NCI-H2196 treated with DMSO at 0.1 percent for 48 hours (cell line): ENCODE results near the gene VGLL4.

ENCODE experiments used
- DNase-seq: peaks from one replicate; lab custom pipeline; 2025; ENCODE audit not compliant: unreplicated experiment; lab: John Stamatoyannopoulos, UW

Gene VGLL4

GRCh38 chr3:11653298-11654055, 9.8 kb upstream of the VGLL4 start:
- no peak for DNase-seq

DNA sequence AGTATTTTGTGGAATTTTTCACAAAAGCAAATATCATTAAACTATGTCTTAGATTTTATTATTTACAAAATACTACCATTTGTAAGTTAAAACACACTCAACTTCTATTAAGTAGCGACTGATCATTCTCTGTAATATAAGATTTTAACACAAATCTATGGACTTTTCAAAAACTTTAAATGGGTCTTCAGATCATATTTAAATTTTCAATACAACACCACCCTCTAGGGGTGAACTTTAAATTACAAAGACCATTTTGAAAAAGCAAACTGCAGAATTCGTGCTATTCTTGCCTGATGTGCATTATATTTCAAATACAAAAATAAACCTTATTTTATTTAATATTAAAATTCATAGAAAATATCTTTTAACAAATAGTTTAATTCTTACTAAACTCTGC, 8.2 kb upstream of the VGLL4 start:
- DNase-seq, result peak; percentile 3

GRCh38 chr3:11651477-11651876, 7.8 kb upstream of the VGLL4 start:
- DNase-seq, result no peak

DNA sequence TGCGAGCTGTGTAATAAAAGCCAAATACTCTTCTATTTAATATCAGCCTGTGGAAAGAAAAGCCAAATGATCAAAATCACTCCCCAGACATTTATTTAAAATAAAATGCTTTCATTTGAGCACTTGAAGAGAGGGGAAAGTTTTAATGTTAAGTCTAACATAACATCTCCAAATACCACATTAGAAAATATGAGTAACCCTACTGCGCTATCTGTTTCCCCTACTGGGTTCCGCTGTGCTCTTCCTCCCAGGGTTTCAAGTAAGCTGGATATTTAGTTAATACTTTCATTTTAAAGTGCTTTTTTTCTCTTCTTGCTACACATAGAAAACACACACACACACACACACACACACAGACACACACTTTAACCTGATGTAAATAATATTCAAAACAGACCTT, 6.7 kb upstream of the VGLL4 start:
- no peak for DNase-seq

- no peak for DNase-seq
Measured at GRCh38 chr3:11648735-11649134, 5.0 kb upstream of the VGLL4 start.

DNA sequence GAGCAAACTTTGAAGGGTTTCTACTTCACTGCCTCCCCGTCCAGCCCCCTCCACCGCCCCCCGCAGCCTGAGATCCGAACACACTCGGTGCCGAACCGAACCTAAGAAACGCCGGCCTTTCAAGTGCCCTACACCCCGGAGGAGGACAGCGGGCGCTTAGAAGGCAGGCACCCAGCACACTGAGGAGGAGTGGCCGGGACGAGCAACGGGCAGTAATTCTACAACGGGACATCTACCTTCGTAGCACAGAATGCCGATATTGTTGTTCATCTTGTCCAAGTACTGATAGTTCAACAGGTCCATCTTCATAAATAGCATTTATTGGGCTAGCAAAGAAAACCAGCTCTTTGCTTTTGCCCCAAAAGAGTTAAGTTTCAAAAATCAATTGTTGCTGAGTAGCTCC, 513 bp downstream of the VGLL4 start:
- no peak for DNase-seq

DNA sequence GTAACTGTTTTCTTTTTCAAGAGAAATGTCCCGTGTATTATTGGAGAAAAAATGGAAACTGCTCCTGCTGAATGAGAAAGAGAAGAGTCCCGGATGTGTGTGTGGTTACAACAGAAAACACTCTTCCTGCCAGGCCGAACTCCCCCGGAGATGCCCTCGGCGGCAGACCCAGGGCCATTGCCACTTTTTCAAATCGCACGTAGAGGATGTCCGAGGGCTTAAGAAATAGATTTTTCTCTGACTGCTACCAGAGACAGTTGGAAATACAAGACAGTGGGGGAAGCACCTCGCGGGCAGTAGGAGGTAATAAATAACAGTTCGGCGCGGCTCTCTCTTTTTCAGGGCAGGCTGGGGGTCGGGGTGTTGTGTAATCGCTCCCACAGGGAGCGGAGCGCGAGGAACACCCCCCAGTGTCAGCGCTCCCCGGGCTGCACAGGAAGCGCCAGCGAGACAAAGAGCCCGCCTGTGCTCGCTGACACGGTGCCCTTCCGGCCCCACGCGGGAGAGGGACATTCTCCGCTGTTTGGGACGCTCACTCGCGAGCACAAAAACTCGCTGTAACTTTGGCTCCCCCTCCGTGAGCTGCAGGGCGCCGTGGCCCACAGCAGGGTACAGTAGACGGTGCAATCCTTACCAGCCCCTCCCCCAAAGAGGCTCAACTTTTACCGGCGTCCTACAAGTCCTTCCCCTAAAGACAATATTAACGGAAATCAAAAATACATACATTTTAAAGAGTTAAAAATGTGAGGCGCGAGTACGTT, 1.1 kb downstream of the VGLL4 start:
- DNase-seq, result no peak

DNA sequence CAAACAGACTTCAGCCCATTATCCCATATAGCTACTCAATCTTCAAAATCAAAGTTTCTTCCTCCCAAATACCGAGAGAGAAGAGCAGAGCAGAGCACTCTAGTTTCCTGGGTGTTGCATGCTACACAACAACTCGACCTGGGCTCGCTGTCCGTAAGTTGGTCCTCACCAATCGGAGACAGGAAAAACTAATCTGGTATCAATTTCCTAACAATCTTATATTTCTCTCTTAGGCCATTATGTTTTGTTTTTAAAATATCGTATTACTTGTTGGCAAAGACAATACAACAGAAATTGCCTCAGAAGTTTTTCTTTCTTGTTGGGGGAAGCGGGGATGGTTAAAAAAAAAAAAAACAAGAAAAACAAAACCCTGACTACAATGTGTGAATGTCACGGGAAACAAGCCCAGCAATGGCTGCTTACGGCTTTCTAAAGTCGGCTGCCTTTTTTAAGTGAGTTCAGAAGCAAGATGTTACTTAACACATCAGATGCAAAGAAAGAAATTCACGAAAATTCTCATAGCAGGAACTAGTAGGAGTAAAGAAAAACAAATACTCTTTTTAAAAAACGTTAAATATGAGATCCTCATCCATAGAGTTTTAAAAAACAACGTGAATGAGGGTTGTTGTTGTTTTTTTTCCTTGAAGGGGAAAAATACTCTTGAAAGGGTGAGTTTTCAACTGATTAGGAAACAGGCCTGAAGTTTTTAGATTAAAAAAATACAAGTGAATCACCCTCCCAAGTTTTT, 1.9 kb downstream of the VGLL4 start:
- no peak for DNase-seq

DNA sequence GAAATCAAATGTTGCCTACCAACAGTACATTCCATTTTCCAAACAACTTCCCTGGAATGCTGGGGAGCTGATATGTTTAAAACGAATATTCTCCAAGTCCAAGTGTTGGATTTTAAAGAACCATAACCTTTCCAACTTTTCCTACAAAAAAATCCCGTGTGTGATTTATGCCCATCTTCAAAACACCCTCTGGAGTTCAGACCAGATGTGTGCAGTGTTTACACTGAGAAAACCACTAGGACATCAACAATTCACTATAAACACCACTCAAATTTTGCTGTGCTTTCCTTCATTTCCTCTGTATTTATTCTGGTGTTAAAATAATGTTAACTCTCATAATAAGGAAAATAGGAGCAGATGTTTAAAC, 2.4 kb downstream of the VGLL4 start:
- no peak for DNase-seq

GRCh38 chr3:11640009-11640673, 3.6 kb downstream of the VGLL4 start:
- DNase-seq, result no peak

DNA sequence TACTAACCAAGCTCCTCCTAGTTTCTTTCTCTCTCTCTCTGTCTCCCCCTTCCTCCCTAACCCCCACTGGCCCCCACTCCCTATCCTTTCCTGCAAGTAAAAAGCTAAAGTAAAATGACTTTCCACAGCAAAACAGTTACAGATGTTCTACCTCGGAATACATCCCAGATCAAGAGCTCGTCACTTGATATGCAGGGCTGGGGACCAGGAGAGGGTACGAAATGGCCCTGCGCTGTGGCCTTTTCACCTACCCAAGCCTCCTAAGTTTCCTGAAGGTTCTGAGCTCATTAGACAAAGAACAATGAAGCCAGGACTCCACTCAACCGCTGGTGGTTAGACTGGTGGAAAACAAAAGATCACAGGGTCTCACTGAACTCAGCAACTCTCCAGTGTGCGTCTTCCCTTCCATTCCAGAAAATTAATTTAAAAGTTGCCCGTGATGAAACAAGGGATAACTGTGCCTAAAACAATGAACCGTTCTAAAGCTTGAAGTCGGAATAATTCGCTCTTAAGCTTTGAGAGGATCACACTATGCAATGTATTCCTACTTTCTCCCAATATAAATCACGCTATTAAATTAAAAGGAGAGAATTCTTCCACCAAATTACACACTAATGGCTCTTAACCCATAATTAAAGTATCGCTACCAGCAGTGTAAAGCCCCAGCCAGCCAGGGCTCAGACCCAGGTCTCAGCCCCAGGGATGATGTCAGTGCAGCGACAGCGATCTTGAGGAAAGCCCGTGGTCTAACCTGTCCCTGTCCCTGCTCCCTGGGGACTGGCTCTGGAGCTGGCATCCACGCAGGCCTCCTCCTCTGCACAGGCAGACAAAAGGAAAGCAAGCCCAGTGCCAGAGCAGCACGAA, 5.0 kb downstream of the VGLL4 start:
- DNase-seq, result no peak

GRCh38 chr3:11637901-11638458, 5.7 kb downstream of the VGLL4 start:
- no peak for DNase-seq

GRCh38 chr3:11636394-11636770, 7.3 kb downstream of the VGLL4 start:
- no peak for DNase-seq

DNA sequence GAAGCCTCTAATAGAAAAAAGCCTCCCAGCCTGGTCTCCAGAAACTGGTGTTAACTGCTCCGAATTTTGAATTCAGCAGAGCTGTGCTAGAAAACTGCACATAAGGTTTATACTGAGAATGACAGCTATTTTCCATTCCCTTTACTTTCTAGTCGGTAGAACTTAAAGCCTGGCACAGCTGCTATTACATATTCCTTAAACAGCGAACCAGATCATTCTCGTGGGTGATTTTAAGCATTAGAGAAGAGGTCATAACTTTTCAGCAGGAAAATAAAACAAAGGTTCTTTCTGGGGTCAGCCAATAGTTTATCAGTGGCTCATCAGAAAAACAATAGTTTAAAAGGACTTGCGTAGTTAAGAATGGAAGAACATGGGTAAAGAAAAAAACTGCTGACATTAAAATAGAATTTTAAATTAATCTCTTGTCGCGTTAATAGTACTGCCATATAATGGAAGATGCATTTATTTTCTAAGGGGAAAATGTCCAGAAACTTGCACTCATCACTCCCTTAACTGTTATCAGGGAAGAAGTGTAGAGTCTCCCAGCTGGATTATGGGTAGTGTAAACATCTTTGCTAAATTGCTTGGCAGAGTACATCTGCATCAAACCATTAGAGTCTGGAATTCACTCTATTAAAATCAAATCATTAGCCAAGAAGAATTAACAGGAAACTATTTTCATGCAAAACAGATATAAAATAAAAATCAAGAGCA, 7.9 kb downstream of the VGLL4 start:
- DNase-seq, result no peak

DNA sequence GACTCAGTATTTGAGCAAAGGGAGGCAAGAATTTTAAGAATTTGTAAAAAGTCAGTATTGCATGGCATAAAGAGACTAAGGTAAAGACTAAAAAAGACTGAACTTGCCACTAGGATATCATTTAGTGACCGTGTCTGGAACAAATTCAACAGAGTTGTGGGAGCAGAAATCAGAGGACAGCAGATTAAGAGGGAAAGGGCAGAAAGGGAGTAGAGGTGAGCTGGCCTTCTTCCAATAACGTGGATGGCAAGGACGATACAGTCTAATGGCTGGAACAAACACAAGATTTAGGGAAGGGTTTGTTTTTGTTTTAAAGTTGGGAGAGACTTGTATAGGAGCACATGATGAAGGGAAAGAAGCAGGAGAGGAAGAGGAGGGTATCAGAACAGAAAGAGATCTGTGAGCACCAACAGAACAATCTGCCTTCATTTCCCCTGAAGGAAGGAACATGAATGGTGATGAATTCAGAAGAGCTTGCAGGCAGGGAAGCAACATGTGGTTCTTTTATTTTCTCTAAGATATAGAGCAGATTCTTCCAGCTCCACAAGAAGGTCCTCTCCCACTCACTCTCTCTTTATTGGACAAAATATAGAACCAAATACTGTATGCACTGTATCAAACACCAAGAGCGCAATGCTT, 8.6 kb downstream of the VGLL4 start:
- DNase-seq, result no peak

- no peak for DNase-seq
Measured at GRCh38 chr3:11634081-11634635, 9.6 kb downstream of the VGLL4 start.

GRCh38 chr3:11632966-11633365, 10.7 kb downstream of the VGLL4 start:
- DNase-seq, result no peak

- DNase-seq, result no peak
Measured at GRCh38 chr3:11632564-11632963, 11.2 kb downstream of the VGLL4 start.

DNA sequence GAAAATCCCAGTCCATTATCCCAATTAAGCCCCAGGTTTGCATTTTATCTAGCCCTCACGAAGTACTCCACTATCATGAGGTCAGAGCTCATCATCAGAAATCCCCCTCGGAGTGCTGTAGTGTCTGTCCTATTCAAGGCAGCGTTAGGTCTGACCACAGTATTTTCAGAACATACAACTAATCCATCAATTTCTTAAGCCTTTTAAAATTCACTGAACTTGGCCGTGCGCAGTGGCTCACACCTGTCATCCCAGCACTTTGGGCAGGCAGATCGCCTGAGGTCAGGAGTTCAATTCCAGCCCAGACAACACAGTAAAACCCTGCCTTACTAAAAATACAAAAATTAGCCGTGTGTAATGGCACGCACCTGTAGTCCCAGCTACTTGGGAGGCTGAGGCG, 11.9 kb downstream of the VGLL4 start:
- no peak for DNase-seq
